GM18907 (cell line): Measurements from ENCODE around the gene LDB2.

ENCODE experiments used
- ATAC-seq: cut with Tn5 transposase; IDR thresholded peaks from one replicate; pipeline ENCODE4 v1.9.1; 2021; ENCODE audit warnings: mild to moderate bottlenecking, moderate library complexity; ENCODE audit not compliant: unreplicated experiment

Gene LDB2

DNA sequence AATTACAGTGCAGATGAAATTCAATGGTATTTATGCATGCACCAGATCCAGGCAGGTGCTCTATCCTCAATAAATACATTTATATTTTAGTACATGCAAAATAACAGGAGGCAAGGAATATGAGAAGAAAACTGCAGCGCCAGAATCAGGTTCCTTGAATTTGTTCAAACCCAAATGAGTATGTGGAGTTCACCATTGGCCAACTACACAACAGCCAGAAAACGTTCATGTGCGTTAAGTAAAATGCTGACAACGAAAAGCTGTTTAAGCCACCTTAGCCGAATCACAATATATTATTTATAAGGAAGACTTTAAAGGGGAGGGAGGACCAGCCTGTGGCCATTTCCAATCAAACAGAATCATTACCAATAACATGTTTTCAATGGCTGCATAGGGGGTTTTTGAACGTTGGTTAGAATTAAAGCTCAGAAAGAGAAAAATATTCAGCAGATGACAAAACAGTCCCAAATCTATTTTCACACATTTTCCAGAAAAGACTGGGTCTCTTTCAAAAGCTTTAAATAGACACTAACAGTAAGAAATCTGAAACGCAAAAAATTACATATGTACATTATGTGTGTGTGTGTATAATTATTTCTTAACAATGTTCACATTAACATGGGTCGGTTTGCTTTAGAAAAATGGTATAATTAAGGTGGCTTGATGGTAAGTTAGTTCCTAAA lies 171.9 kb downstream of the LDB2 start:
- ATAC-seq, result no peak

GRCh38 chr4:16725252-16725651 lies 173.2 kb downstream of the LDB2 start:
- no peak for ATAC-seq

DNA sequence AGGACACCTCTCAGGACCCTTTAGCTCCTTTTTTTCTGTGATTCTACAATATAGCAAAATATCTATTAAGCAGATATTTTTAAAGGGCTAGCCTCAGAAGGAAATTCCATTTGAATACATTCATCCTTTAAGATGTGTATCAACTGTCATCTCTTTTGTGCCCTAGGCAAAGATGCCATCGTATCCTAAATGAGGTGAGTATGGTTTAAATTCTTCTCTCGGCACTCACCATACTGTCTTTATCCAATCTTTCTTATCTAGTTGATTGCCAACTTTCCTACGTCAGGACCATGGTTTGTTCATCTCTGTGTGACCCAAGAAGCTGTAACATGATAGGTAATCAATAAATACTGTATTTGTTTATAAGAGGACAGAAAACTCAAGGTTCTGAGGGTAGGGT lies 176.0 kb downstream of the LDB2 start:
- ATAC-seq, result no peak

DNA sequence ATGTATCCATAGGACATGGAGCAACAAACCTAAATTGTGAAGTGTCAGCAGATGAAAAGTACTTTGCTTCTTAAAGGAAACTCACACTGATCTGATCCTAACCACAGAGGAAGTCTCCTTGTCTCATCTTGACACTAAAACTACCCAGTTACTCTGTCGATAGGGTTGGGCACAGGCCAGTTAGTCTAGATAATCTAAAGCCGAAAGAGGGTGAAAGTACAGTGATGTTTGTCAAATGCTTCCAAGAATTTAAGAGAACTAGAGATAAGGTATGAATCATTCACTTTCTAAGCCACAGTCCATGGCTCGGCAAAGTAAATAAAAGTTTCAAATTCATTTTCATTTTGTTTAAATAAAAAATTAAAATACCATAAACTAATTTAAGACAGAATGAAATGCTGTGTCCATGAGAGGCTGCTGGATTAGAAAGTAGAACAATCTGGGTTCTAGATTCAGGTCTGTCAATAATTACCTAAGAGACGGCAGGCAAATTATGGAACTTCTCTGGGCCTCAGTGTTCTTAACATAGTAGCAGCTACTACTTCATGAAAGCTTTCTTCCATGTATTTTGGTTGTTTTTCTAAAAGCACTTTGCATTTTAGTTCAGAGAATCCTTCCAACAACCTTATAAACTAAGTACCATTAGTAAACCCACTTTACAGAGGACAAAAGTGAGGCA lies 176.7 kb downstream of the LDB2 start:
- no peak for ATAC-seq

GRCh38 chr4:16720761-16721160 lies 177.7 kb downstream of the LDB2 start:
- no peak for ATAC-seq

GRCh38 chr4:16717266-16717970 lies 181.0 kb downstream of the LDB2 start:
- ATAC-seq, result no peak

DNA sequence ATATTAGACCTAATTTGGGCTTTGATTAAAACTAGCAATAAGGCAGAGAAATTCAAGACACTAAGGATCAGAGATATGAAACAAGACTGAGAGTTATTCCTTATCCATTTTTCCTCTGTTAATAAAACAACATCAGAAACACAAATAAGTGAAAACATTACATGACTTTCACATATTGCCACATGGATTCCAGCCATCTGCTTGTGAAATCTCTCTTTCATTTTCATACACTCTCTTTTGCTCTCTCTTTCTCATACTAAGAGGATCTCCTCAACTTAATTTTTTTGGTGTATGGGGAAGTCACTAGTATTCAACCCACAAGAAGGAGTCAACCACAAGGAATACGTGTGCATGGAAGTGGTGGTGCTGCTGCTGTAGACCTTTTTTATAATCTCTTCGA lies 183.0 kb downstream of the LDB2 start:
- no peak for ATAC-seq

DNA sequence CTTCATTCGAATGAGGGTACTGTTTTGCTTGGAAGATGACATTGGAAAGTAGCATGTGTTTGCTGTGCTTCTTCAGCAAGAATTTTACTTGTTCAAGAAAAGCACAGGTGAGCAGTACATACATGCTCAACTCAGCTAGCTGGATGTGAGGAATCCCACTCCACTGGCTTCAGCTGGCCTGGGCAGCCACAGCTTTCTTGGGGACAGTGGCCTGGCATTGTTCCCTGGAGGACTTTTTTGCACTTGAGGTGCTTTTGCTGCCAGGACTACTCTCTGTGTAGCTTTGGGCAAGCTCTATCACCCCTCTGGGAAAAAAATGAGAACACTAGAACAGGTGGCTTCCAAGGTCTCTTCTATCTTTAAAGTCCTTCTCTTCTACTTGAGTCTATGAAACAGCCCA lies 184.3 kb downstream of the LDB2 start:
- ATAC-seq, result no peak

GRCh38 chr4:16713696-16714095 lies 184.7 kb downstream of the LDB2 start:
- no peak for ATAC-seq

GRCh38 chr4:16713271-16713670 lies 185.2 kb downstream of the LDB2 start:
- no peak for ATAC-seq

GRCh38 chr4:16710198-16710597 lies 188.2 kb downstream of the LDB2 start:
- ATAC-seq, result no peak

- ATAC-seq, result no peak
These were observed 190.6 kb downstream of the LDB2 start for GRCh38 chr4:16707874-16708273.

DNA sequence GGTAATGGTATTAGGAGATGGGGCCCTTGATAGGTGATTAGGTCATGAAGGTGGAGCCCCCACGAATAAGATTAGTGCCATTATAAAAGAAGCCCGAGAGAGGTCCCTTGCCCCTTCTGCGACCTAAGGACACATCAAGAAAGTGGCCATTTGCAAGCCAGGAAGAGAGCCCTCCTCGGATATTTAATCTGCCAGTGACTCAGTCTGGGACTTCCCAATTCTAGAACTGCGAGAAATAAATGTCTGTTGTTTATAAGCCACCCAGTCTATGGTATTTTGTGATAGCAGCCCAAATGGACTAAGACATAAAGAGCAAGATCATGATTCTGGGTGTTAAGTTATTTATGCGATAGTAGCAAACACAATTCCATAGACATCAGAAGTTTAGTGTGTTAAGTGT lies 192.2 kb downstream of the LDB2 start:
- ATAC-seq, result no peak

DNA sequence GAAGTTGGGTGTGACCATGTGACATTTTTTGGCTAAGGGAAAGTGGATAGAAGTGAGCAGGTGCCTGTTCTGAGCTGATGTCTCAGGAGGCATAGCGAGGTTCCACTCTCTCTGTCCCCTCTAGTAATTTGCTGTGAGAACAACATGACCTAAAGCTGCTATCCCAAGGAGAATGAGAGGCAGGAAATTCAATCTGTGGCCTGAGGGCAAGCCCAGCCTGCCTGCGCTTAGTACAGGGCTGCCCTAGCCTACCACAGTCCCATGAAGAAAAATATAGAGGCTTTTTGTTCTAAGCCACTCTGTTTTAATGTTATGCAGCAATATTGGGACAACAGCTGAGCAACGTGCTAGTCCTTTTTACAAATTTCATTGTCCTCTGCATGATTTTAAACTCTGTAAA lies 193.1 kb downstream of the LDB2 start:
- no peak for ATAC-seq

DNA sequence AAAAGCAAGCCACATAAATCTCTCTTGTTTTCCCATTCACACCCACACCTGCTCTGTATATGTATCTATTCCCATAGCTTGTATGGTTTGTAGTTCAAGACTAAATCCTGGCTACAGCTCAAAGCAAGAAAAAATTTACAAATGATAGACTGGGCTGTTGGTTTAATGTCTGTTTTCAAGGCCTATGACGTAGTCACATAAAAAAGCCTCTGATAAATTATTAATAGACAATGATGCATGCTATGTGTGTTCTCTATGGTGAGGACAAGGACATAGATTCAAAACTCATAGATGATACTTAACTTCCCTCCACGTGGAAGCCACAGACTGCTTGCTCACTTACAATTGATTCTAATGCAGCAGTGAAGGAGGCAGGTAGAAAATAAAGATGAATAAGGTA lies 194.0 kb downstream of the LDB2 start:
- no peak for ATAC-seq

- no peak for ATAC-seq
These were observed 202.5 kb downstream of the LDB2 start for GRCh38 chr4:16695896-16696295.

GRCh38 chr4:16694884-16695276 lies 203.6 kb downstream of the LDB2 start:
- no peak for ATAC-seq

DNA sequence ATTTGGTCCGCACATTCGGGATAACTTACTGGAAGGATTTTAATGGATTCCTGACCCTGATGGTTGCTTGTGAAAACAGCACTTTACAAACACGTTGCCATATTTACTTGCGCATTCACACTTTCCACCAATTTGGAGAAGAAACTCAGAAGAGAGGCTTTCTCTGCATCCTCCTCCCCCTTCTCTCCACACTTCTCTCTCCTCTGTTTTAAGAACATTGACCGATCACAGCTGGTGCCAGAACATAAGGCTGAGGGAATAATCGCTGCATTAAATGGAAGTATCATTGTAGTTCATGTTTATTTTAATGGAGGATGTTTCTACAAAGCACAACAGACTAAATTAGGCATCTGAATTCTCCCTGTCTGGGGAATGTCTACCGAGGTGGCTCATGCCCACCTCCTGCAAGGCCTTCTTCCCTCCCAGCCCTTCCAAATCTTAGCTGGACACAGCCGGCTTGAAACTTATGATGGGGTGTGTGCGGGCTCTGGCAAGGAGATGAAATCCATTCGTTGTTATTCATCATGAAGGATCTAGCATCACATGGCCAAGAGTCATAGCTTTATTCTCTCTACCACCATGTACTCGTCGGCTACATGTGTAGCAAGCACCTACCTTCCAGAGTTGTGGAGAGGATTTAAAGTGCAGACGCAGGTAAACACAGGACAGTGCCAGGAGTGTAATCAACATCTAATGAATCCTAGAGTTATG lies 204.1 kb downstream of the LDB2 start:
- no peak for ATAC-seq

GRCh38 chr4:16693641-16694040 lies 204.8 kb downstream of the LDB2 start:
- ATAC-seq, result no peak

- ATAC-seq, result no peak
These were observed 205.4 kb downstream of the LDB2 start for GRCh38 chr4:16692961-16693506.

DNA sequence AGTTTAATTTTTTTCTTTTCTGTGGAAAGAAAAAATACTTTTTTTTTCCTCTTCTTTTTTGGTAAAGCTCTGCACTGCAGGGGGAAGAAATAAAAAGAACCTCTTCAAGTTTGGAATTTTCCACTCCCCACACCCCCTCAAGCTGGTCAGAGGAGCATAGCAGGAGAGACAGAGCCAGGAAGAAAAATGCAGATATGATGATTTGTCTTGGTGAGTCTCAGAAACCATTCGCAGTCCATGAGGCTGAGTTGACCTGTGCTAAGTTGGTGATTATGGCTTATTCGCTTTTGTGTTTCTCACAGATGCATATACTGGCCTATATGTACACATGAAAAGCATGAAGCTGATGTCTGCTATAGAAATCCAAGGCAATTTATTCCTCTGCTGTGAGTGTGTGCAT lies 205.9 kb downstream of the LDB2 start:
- ATAC-seq, result no peak
